Measurements from ENCODE around the gene DAGLB.

- TF ChIP-seq CTCF (IDR thresholded peaks at IDR 0.05; ENCODE audit: low read length) (no peak), EZH2 (optimal IDR thresholded peaks at IDR 0.05; ENCODE audit: low read depth, low read length) (no peak)
Measured at GRCh38 chr7:6385110-6385781, 62.5 kb downstream of the DAGLB start.
